GM19372 (cell line): ENCODE measurements around the gene EXOSC10.
"Not testable (repeated sequence)": the region's sequence is repeated elsewhere in the genome, so short reads cannot be mapped to it uniquely, and the experiment has no call there.

Source experiments
- ATAC-seq: cut with Tn5 transposase; IDR thresholded peaks from one replicate; pipeline ENCODE4 v1.9.1; 2021; ENCODE audit warnings: mild to moderate bottlenecking, low read depth, moderate library complexity; ENCODE audit not compliant: unreplicated experiment

EXOSC10 gene

GRCh38 chr1:11024154-11024873 is 75.4 kb downstream of the EXOSC10 start:
- no peak for ATAC-seq

- ATAC-seq = no peak
These were observed 76.5 kb downstream of the EXOSC10 start for GRCh38 chr1:11023201-11023600.

GRCh38 chr1:11019971-11020370 is 79.7 kb downstream of the EXOSC10 start:
- ATAC-seq = no peak

- ATAC-seq = not testable (repeated sequence)
These were observed 80.3 kb downstream of the EXOSC10 start for GRCh38 chr1:11019358-11019757.
